IMR-90 (cell line): ENCODE results near the gene FBXL7. TPM values are rescaled to one million over a fixed set of nuclear protein-coding genes. Genes with fewer than 3 reads are reported as not detected.

Experiments
- ATAC-seq: fragments of 200-7000 bp; cut with Tn5 transposase; 2 replicates; pipeline ENCODE4 v1.9.1; 2020; ENCODE audit warnings: low read depth, mild to moderate bottlenecking, moderate library complexity
- BruUV-seq: library from RNA; stranded (reverse); fragments of 400-500 nt; replicated peaks from 2 replicates; lab custom pipeline; 2021; lab: Mats Ljungman, UMichigan
- CTCF ChIA-PET: fragments of 300-600 bp; formaldehyde crosslinking; extraction: SDS; loops from one replicate; lab custom pipeline; 2021; ENCODE audit warnings: antibody characterized with exemption; lab: Yijun Ruan, JAX
- POLR2A ChIA-PET: fragments of 300-600 bp; sonication (Branson Sonifier 250); formaldehyde crosslinking; loops from one replicate; lab custom pipeline; 2022; ENCODE audit warnings: antibody characterized with exemption; ENCODE audit not compliant: unreplicated experiment; lab: Charles Lee
- DNase-seq: peaks from one replicate; pipeline ENCODE4 v3.0.0; 2013
- H2AFZ ChIP-seq: replicated peaks from 2 replicates; pipeline ENCODE3; 2013; ENCODE audit warnings: low read length, mild to moderate bottlenecking; ENCODE audit not compliant: poor library complexity
- H2AK5ac ChIP-seq: 2 replicates; pipeline ENCODE4 v1.6.1; 2013; ENCODE audit warnings: low read depth, low read length, inconsistent platforms
- H2AK9ac ChIP-seq: replicated peaks from 2 replicates; pipeline ENCODE3; 2013; ENCODE audit warnings: mild to moderate bottlenecking, low read depth, low read length, moderate library complexity; ENCODE audit not compliant: poor library complexity
- H2BK120ac ChIP-seq: 2 replicates; pipeline ENCODE4 v1.6.1; 2013; ENCODE audit warnings: low read depth, low read length, inconsistent platforms
- H2BK15ac ChIP-seq: 3 replicates; pipeline ENCODE4 v1.6.1; 2013; ENCODE audit warnings: low read depth, low read length, inconsistent platforms
- H2BK20ac ChIP-seq: 2 replicates; pipeline ENCODE4 v1.6.1; 2013; ENCODE audit warnings: low read depth, mild to moderate bottlenecking, inconsistent platforms, low read length, moderate library complexity
- H2BK5ac ChIP-seq: 2 replicates; pipeline ENCODE4 v1.6.1; 2013; ENCODE audit warnings: mild to moderate bottlenecking, low read depth, low read length, inconsistent platforms; ENCODE audit not compliant: poor library complexity, severe bottlenecking
- H3K14ac ChIP-seq: replicated peaks from 2 replicates; pipeline ENCODE4 v1.6.1; 2013; ENCODE audit warnings: low read depth, low read length, inconsistent platforms
- H3K18ac ChIP-seq: 2 replicates; pipeline ENCODE4 v1.6.1; 2013; ENCODE audit warnings: low read depth, low read length, control low read depth
- H3K23ac ChIP-seq: 2 replicates; pipeline ENCODE4 v1.6.1; 2013; ENCODE audit warnings: low read depth, low read length, inconsistent platforms
- H3K27ac ChIP-seq: 2 replicates; pipeline ENCODE4 v1.5.1; 2013; ENCODE audit warnings: mild to moderate bottlenecking, control low read depth, low read length; ENCODE audit not compliant: insufficient read depth
- H3K27me3 ChIP-seq: 2 replicates; pipeline ENCODE4 v1.6.1; 2013; ENCODE audit warnings: low read length; ENCODE audit not compliant: control insufficient read depth, insufficient read depth
- H3K36me3 ChIP-seq: 2 replicates; pipeline ENCODE4 v1.6.1; 2013; ENCODE audit warnings: low read length, mixed read lengths; ENCODE audit not compliant: control insufficient read depth, insufficient read depth
- H3K4ac ChIP-seq: 2 replicates; pipeline ENCODE4 v1.6.1; 2013; ENCODE audit warnings: low read depth, low read length, inconsistent platforms
- H3K4me1 ChIP-seq: 2 replicates; pipeline ENCODE4 v1.6.1; 2013; ENCODE audit warnings: low read length, mixed read lengths; ENCODE audit not compliant: control insufficient read depth, insufficient read depth
- H3K4me2 ChIP-seq: 2 replicates; pipeline ENCODE4 v1.6.1; 2013; ENCODE audit warnings: low read depth, mild to moderate bottlenecking, control low read depth, low read length, moderate library complexity
- H3K4me3 ChIP-seq: 2 replicates; pipeline ENCODE4 v1.5.1; 2013; ENCODE audit warnings: low read depth, mild to moderate bottlenecking, control low read depth, low read length, moderate library complexity; ENCODE audit not compliant: insufficient read depth
- H3K56ac ChIP-seq: 2 replicates; pipeline ENCODE4 v1.6.1; 2013; ENCODE audit warnings: low read length, inconsistent platforms; ENCODE audit not compliant: insufficient read depth; ENCODE audit errors: extremely low read depth
- H3K79me1 ChIP-seq, 2 experiments: 2 replicates each; pipeline ENCODE4 v1.6.1; 2013; ENCODE audit warnings: low read length in 2 of 2, inconsistent platforms in 1 of 2, low read depth in 1 of 2
- H3K9ac ChIP-seq: 2 replicates; pipeline ENCODE4 v1.6.1; 2013; ENCODE audit warnings: low read depth, low read length, control low read depth
- H3K9me1 ChIP-seq: 2 replicates; pipeline ENCODE4 v1.6.1; 2013; ENCODE audit warnings: low read length, inconsistent platforms; ENCODE audit not compliant: insufficient read depth
- H3K9me3 ChIP-seq: 2 replicates; pipeline ENCODE4 v1.6.1; 2013; ENCODE audit warnings: low read length; ENCODE audit not compliant: control insufficient read depth, insufficient read depth
- H4K20me1 ChIP-seq: 2 replicates; pipeline ENCODE4 v1.6.1; 2013; ENCODE audit warnings: low read length, inconsistent platforms; ENCODE audit not compliant: insufficient read depth
- H4K5ac ChIP-seq: 2 replicates; pipeline ENCODE4 v1.6.1; 2013; ENCODE audit warnings: mild to moderate bottlenecking, low read depth, low read length, control low read depth
- H4K8ac ChIP-seq, 2 experiments: 2 replicates each; pipeline ENCODE4 v1.6.1; 2013; ENCODE audit warnings: low read depth in 2 of 2, low read length in 2 of 2, control low read depth in 1 of 2, inconsistent platforms in 1 of 2
- H4K91ac ChIP-seq: 2 replicates; pipeline ENCODE4 v1.6.1; 2013; ENCODE audit warnings: low read depth, low read length, inconsistent platforms; ENCODE audit not compliant: insufficient read depth
- BHLHE40 ChIP-seq: fragments of 150-350 bp; IDR thresholded peaks from 2 replicates; pipeline ENCODE4 v1.6.1; 2016; ENCODE audit warnings: mild to moderate bottlenecking, low read depth, low read length
- MAZ ChIP-seq: IDR thresholded peaks from 2 replicates; pipeline ENCODE4 v1.6.1; 2012; ENCODE audit warnings: low read depth, mild to moderate bottlenecking, low read length, improper control_type of control experiment, moderate library complexity, borderline replicate concordance
- POLR2A ChIP-seq: IDR thresholded peaks from 2 replicates; pipeline ENCODE4 v1.6.1; 2012; ENCODE audit warnings: mild to moderate bottlenecking, low read depth, low read length
- USF2 ChIP-seq: fragments of 150-350 bp; IDR thresholded peaks from 2 replicates; pipeline ENCODE4 v1.6.1; 2017; ENCODE audit warnings: mild to moderate bottlenecking, antibody characterized with exemption, low read length, low read depth
- WGBS, 2 experiments: methylation state at CpG; one replicate each; pipeline versions ENCODE4 v1.1.5 to v1.1.7; 2013; ENCODE audit warnings: missing lambda C conversion rate in 2 of 2; ENCODE audit not compliant: insufficient read length in 1 of 2; ENCODE audit errors: extremely low coverage in 2 of 2; 5-methylcytosine and 5-hydroxymethylcytosine counted together
- dilution Hi-C: fragments of 300-500 bp; cut with HindIII; formaldehyde crosslinking; loops from one replicate; pipeline ENCODE4 v1.14.3; 2018; ENCODE audit warnings: low sequenced_read_pairs; ENCODE audit not compliant: unreplicated experiment
- in situ Hi-C: fragments of 300-500 bp; cut with MboI; formaldehyde crosslinking; loops from 3 replicates; pipeline ENCODE4 v1.14.3; 2019; ENCODE audit warnings: low sequenced_read_pairs, inconsistent platforms, mixed read lengths
- intact Hi-C: fragments of 100-400 bp; cut with micrococcal nuclease; formaldehyde crosslinking; loops from 2 replicates; pipeline ENCODE4 v1.10.0; 2022
- polyA plus RNA-seq, 3 experiments: library from polyadenylated mRNA; depleted of rRNA; stranded (reverse); fragments of >200 nt; gene quantifications; 2 replicates each; pipeline ENCODE4 v1.2.3, GENCODE V29; 2012; ENCODE audit warnings: low replicate concordance in 1 of 3
- total RNA-seq: library from RNA; depleted of rRNA; stranded (reverse); fragments of >200 nt; gene quantifications from 2 replicates; pipeline ENCODE4 v1.2.3, GENCODE V29; 2012

The FBXL7 gene
- total and polyA plus RNA-seq, 2 of the 4 experiments (the other 2 are of a cell fraction): 4.1 to 10.2 TPM

GRCh38 chr5:15850536-15850935, 350.6 kb downstream of the FBXL7 start:
- Histone ChIP-seq H3K9me1 (no peaks in the 10 kb centered on the region), H3K27ac (no peak overlapping the region), H3K27me3 (no peaks in the 10 kb centered on the region), H2BK5ac (no peak overlapping the region), H2BK120ac (no peak overlapping the region), H4K5ac (no peak overlapping the region), H3K4ac (no peak overlapping the region), H2BK20ac (no peak overlapping the region), H3K4me3 (no peak overlapping the region), H3K18ac (no peak overlapping the region), H4K20me1 (no peaks in the 10 kb centered on the region), H2AK9ac (no peak overlapping the region), H4K91ac (no peak overlapping the region), H3K9me3 (no peaks in the 10 kb centered on the region), H2BK15ac (no peak overlapping the region), H3K23ac (no peak overlapping the region), H3K79me1 (peaks cover 10 to 14% of the 10 kb centered on the region in 2 experiments; a peak in 3 of 4 replicates), H4K8ac (no peak overlapping the region), H3K4me1 (no peaks in the 10 kb centered on the region), H3K9ac (no peak overlapping the region), H3K14ac (no peak overlapping the region), H2AK5ac (no peak overlapping the region), H2AFZ (no peak overlapping the region), H3K36me3 (no peaks in the 10 kb centered on the region), H3K4me2 (no peak overlapping the region), H3K56ac (no peak overlapping the region)
- no peak for DNase-seq
- BruUV-seq: no TSS peak
- CTCF ChIA-PET: no interaction called here
- dilution Hi-C loops (no loop called here), in situ Hi-C loops (no loop called here), intact Hi-C loops (no loop called here)
- POLR2A ChIA-PET: no interaction called here
- 100% methylated on average over 3 of the region's 5 CpGs; no CpG with 5 or more reads in 1 of the 2 experiments for WGBS, 2 experiments
- TF ChIP-seq USF2 (no peak), BHLHE40 (no peak), POLR2A (no peak), MAZ (no peak)
- ATAC-seq: no peak
